Hair follicular keratinocyte (primary cell): ENCODE measurements around the gene CACFD1. TPM values are rescaled to one million over a fixed set of nuclear protein-coding genes. Genes with fewer than 3 reads are reported as not detected.

Source experiments
- total RNA-seq: library from RNA; depleted of rRNA; stranded (reverse); fragments of >200 nt; gene quantifications from 2 replicates; pipeline ENCODE4 v1.2.3, GENCODE V29; 2015

Gene CACFD1
- 1.6 and 5.3 TPM in 2 replicates for total RNA-seq

GRCh38 chr9:133459476-133460404, at the start of gene CACFD1:
TSS of gene CACFD1 (plus strand) at chr9:133459978. CDS start at chr9:133460067, 89 bp downstream.

GRCh38 chr9:133417541-133418461, 42.0 kb upstream of the CACFD1 start, which contains the start of gene REXO4:
TSS of gene REXO4 (minus strand) at chr9:133418010. CDS start at chr9:133417844, 166 bp downstream.

DNA sequence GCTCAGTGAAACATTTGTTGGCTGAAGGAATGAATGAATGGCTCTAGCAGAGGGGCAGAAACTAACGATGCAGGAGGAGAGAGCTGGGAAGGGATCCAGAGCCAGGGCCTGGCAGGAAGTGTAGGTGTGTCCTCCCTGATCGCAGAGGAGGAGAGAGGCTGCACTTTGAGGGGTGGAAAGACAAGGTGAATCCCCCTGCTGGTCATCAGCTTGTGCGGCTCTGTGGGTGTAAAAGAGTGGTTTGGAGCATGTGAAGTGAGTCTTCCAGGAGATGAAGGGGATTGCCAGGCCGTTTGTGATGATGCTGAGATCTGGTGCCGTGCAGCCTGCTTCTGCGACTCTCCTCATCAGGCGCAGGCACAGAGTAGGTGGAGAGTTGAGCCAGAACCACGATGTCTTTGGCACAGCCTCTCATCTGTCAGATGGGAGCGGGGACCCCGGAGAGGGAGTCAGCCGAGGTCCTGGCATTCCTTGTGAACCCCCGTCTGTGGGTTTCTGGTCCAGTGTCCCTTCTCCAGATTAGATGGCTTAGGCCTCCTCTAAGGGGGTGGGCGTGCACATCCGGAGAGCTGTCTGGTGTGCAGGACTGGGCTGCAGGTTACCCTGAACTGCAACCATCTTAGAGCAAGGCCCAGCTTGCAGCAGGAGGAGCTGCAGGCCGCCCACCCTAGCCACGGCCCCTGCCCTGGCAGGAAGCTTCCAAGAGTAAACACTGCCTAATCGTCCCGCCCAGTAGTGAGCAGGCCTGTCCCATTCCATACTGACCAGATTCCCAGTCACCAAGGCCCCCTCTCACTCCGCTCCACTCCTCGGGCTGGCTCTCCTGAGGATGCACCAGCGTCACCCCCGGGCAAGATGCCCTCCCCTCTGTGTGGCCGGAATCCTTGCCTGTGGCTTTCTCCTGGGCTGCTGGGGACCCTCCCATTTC, 37.9 kb upstream of the CACFD1 start, which contains the start of gene ADAMTS13:
Gene ADAMTS13, plus strand, starts transcription at position 753 of the 928 bp plus-strand sequence. Its CDS starts 77 bp downstream, at position 830.

DNA sequence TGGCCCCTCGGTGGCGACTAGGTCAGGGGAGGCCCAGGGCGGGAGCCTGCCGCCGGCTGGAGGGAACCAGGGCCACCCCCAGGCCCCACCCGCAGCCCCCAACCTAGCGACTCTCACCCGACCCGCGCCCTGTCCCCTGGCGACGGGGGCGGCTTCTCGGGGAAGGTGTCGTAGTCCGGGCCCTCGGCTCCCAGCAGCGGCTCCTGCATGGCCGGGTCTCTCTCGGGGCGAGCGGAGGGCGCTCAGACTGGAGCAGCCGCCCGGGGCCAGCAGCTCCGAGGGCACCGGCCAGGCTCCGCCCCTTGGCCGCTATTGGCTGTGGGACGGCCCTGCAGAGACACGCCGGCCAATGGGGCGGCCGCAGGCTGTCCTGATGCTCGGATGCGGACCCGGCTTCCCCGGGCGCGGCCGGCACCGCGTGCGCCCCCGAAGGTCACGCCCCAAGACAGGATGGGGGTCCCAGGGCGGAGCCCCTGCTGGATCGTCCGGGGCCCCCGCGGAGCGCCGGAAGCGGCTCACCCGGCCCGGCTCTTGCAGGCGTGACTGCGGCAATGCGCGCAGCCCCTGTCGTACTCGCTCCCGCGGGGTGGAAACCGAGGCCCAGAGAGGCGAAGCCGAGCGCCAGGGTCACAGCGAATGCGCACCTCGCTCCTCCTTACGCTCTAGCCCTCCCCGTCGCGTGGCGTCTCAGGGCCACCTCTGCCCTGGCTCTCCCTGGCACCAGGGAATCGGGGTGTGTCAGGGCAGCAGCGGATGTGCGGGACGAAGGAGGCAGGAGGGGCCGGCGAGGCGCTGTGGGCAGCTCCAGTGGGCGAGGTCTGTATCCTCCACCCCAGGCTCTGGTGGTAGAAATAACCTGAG, 19.3 kb downstream of the CACFD1 start, which contains the start of gene SLC2A6:
Gene SLC2A6, minus strand, starts transcription at position 249 of the 861 bp plus-strand sequence. Its CDS starts 40 bp downstream, at position 209.

Other genes with a start within 250 kb of the CACFD1 start
- not detected in 2 replicates for gene ABO, start 184.8 kb upstream of the CACFD1 start, total RNA-seq
- gene SURF6, start 123.8 kb upstream of the CACFD1 start, total RNA-seq: 13.9 and 23.5 TPM in 2 replicates
- 17.7 and 23.4 TPM in 2 replicates for gene MED22, start 111.8 kb upstream of the CACFD1 start, total RNA-seq
- gene RPL7A, start 111.8 kb upstream of the CACFD1 start, total RNA-seq: 2,877 and 3,258 TPM in 2 replicates
- 28.3 and 37.3 TPM in 2 replicates for gene SURF1, start 103.5 kb upstream of the CACFD1 start, total RNA-seq
- 37.2 and 46.6 TPM in 2 replicates for gene SURF2, start 103.4 kb upstream of the CACFD1 start, total RNA-seq
- 194 and 245 TPM in 2 replicates for gene SURF4, start 83.9 kb upstream of the CACFD1 start, total RNA-seq
- 0.19 TPM in 1 of 2 replicates, not detected in the other for gene STKLD1, start 83.6 kb upstream of the CACFD1 start, total RNA-seq
- 19.5 and 24.7 TPM in 2 replicates for gene REXO4, start 42.0 kb upstream of the CACFD1 start, total RNA-seq
- gene ADAMTS13, start 37.6 kb upstream of the CACFD1 start, total RNA-seq: 0.61 and 0.70 TPM in 2 replicates
- 21.6 and 30.5 TPM in 2 replicates for gene SLC2A6, start 19.1 kb downstream of the CACFD1 start, total RNA-seq
- gene MYMK, start 65.0 kb downstream of the CACFD1 start, total RNA-seq: not detected in 2 replicates
- not detected in 2 replicates for gene ADAMTSL2, start 74.7 kb downstream of the CACFD1 start, total RNA-seq
- gene FAM163B, start 149.4 kb downstream of the CACFD1 start, total RNA-seq: not detected in 2 replicates
- not detected in 2 replicates for gene DBH, start 176.4 kb downstream of the CACFD1 start, total RNA-seq